GM12878 (cell line): ENCODE data around the gene OR8K5.

Experiments
- CBX5 ChIP-seq: sonication (generic); IDR thresholded peaks from 2 replicates; pipeline ENCODE4 v1.6.1; 2016; ENCODE audit warnings: low read depth, moderate library complexity, mild to moderate bottlenecking, inconsistent platforms
- CTCF ChIP-seq, 3 experiments: IDR thresholded peaks in 2 of 3; conservative IDR thresholded peaks in 1 of 3; 2 replicates each; pipeline ENCODE4 v1.5.1; 2011; ENCODE audit warnings: low read depth in 3 of 3, low read length in 3 of 3, mild to moderate bottlenecking in 3 of 3, control low read depth in 2 of 3, moderate library complexity in 2 of 3, inconsistent platforms in 1 of 3, mixed read lengths in 1 of 3; ENCODE audit not compliant: control insufficient read depth in 2 of 3, insufficient read depth in 1 of 3; ENCODE audit errors: extremely low read depth in 1 of 3
- POLR2AphosphoS2 ChIP-seq: IDR thresholded peaks from 2 replicates; pipeline ENCODE4 v1.6.1; 2011; ENCODE audit warnings: low read depth, mild to moderate bottlenecking, low read length, improper control_type of control experiment, moderate library complexity

- TF ChIP-seq CTCF (IDR thresholded peaks at IDR 0.05 in 2 of 3, conservative IDR thresholded peaks at IDR 0.05 in 1 of 3; ENCODE audit: control insufficient read depth in 2 of 3, extremely low read depth in 1 of 3, insufficient read depth in 1 of 3, low read depth in 3 of 3, low read length in 3 of 3) (no peak), POLR2AphosphoS2 (no peak), CBX5 (no peak)
Measured at GRCh38 chr11:56207790-56208189, 47.7 kb upstream of the OR8K5 start.
